COLO668 (cell line): Measurements from ENCODE around the gene ANAPC15.

ENCODE experiments used
- DNase-seq: peaks from one replicate; lab custom pipeline; 2025; ENCODE audit not compliant: unreplicated experiment; lab: John Stamatoyannopoulos, UW

Gene ANAPC15

GRCh38 chr11:72127923-72128322 is 15.4 kb upstream of the ANAPC15 start:
- DNase-seq: no peak

GRCh38 chr11:72125956-72126355 is 13.5 kb upstream of the ANAPC15 start:
- DNase-seq: no peak

- DNase-seq: no peak
Observed at GRCh38 chr11:72124046-72124445, 11.6 kb upstream of the ANAPC15 start.

DNA sequence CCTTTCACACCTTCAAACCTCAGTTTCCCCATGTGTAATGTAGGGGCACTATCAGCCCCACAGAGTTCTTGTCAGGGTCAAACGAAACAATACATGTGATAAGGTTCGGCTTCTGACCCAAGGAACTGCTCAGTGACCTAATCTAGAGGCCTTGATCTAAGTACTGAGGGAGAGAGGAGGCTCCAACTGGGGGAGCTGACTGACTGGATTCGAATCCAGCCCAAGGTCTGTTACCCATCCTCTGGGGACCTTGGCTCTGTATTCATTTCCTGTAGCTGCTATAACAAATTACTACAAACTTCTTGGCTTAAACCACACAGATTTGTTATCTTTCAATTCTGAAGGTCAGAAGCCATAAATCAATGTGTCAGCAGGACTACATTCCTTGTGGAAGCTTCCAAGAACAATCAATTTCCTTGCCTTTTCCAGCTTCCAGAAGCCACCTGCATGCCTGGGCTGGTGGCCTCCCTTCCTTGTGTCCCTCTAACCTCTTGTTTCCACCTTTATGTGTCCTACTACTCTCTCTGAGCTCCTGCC is 10.7 kb upstream of the ANAPC15 start:
- no peak for DNase-seq

DNA sequence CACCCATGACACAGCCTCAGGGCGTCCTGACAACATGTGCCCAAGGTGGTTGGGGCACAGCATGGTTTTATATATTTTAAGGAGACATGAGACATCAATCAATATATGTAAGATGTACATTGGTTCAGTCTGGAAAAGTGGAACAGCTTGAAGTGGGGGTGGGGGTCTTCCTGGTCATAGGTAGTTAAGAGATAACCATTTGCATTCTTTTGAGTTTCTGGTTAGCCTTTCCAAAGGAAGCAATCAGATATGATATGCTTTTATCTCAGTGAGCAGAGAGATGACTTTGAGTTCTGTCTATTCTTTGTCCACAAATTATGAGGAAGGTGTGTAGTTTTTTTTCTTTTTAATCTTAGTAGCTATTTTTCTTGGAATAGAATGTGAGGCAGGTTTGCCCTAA is 10.1 kb upstream of the ANAPC15 start:
- no peak for DNase-seq

DNA sequence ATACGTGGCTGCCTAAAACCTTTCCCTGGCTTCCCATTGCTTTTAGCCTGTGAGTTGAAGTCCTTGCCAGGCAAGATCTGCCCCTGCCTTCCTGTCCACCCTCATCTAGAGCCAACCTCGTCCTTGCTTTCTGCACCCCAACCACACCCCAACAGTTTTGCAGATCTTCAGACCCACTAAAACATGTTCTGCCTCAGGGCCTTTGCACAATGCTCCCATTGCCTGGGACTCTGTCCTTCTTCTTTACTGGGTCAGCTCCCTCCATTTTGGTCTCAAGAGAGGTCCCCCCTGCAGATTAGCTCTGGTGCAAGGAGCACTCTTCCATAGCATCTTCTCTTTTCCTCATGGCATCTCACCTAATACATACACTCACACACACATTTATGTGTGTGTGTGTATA is 8.4 kb upstream of the ANAPC15 start:
- no peak for DNase-seq

DNA sequence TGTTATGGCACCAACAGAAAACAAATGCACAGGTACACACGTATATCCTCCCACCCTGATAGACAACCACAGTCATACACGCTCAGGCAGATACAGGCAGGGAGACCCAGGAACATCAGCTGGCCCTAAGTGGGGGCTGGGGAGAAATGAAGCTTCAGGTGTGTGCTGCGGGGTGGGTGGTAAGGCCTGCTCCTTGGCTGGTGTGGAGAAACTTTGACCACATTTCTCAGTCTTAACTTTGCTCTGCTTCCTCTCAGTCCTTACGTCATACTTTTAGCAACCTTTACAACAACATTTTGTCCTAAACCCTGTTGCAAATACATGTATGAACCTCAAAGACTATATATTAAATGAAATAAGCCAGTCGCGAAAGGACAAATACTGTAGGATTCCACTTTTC is 6.7 kb upstream of the ANAPC15 start:
- no peak for DNase-seq

DNA sequence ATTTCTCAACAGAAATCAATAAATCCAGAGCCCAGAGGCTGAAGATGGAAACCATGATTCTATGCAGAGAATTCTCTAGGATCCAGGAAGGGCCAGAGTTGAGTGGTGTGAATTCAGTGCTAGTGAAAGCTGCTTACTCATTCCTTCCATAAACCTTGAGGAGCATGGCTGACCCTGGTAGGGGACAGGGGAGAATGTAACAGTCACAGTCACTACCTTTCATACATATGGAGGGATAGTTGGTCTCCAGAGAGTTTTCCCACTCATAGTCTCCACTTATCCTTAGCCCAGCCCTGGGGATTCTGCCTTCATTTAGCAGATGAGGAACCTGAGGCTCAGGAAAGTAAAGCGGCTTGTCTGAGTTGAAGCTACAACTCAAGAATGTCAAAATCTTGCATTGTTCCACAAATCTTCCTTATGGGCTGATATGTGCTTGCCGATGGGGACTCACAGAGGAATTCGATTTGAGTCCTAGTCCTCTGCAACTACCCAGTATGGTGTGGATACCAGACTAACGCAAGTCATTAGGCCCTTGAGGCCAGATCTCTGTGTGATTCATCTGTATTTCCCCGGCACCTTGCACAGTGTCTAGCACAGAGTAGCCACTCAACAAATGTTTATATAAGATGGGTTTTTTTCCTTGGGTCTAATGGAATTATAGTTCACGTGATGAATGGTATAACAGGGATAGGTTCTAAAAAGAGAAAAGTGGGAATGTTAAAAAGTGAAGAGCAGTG is 3.7 kb upstream of the ANAPC15 start:
- DNase-seq: no peak

DNA sequence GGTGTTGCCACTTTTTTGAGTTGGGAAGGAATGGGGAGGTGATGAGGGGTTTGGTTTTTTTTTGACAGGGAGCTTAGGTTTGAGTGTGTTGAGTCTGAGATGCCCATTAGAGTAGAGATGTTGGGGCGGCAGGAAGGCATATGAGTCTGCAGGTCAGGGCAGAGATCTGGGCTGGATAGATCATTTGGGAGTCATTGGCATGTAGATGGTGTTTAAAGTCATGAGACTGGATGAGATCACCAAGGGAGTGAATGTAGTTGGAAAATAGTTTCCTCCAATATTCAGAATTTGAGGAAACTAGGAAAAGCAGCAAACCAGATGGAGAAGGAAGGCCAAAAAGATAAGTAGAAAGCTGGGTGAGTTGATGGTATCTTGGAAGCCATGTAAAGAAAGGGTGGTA is 2.1 kb upstream of the ANAPC15 start:
- no peak for DNase-seq

GRCh38 chr11:72112978-72113808 is 698 bp upstream of the ANAPC15 start:
- no peak for DNase-seq

DNA sequence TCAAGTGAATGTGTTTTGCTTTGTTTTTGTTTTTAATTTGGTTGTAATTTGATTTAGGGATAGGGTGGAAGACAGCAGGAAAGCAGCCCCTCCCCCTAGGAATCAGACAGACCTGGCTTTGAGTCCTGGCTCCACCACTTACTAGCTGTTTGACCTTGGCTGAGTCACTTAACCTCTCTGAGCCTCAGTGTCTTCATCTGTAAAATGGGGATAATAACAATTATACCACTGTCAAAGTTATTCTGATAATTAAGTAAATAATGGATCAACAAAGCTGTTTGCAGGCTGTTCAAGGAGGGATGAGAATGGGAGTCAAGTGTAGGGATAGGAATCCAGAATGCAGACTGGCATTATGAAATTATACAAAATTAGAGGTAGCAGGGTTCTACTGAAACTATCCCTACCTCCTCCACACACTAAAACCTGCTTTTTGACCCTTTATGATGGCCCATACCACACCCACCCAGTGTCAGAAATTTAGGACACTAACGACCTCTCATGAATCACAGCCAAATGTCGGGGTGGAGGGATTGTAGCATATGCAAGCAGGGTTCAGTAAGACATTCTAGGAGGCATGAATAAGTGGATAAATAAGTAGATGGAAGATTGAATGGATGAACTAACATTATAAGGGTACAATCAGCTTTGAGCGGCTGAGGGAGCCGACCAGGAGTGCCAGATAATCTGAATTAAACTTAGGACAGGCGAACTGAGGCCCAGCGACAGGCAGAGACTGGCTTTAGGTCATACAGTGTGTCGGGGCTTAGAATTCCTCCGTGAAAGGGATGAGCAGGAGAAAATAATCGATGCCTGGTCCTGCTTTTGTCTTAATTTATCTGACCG is 974 bp downstream of the ANAPC15 start:
- no peak for DNase-seq

DNA sequence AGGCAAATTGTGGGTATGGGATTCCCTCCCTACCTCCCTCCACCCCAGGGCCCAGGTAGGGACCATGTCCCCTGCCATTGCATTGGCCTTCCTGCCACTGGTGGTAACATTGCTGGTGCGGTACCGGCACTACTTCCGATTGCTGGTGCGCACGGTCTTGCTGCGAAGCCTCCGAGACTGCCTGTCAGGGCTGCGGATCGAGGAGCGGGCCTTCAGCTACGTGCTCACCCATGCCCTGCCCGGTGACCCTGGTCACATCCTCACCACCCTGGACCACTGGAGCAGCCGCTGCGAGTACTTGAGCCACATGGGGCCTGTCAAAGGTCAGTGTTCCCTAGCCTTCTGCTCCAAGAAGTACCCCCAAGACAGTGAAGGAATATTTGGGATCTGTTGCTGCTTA is 6.6 kb downstream of the ANAPC15 start, which contains the start of gene TOMT:
TOMT (plus strand) TSS at position 37 of the 400 bp plus-strand sequence; CDS start at position 65, 28 bp downstream.
- DNase-seq: no peak

GRCh38 chr11:72103754-72104167 is 8.7 kb downstream of the ANAPC15 start:
- DNase-seq: no peak

DNA sequence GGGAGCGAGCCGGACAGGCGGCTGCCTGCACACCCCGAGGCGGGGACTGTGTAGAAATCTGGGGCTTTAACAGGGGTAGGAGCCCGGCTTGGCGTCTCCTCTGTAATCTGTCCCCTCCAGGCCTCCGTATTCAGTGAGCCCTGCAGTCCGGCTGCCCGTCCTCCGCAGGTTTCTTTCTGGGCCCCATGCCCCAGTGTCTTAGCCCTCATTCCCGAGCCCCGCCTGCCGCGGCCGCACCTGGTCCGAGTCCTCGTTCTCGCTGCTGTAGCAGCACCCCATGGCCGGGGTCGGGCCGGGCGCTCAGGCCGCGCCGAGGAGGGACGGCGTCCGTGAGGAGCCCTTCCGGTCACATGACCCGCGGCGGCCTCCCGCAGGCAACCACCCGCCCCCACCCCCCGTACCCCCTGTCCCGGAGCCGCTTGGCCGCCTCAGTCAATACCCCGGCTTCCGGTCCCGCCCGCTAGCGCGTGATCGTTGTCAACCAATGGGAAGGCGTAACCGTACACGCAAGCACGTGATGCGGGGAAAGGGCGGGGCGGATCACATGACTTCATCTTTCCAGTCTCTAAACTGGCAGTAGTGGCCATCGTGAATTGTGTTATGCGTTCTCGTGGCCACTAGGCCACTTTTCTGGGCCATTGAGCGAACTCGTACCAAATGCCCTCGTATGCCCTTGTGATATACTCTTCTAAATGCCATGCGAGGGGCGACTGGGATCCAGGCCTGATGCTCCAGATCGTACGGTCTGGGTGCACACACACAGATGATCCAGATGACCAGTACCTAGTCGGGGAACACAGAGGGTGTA is 9.3 kb downstream of the ANAPC15 start, which contains the start of gene LAMTOR1:
LAMTOR1 (minus strand) TSS at position 352 of the 808 bp plus-strand sequence; CDS start at position 279, 73 bp downstream.
- DNase-seq: peak; percentile 97

DNA sequence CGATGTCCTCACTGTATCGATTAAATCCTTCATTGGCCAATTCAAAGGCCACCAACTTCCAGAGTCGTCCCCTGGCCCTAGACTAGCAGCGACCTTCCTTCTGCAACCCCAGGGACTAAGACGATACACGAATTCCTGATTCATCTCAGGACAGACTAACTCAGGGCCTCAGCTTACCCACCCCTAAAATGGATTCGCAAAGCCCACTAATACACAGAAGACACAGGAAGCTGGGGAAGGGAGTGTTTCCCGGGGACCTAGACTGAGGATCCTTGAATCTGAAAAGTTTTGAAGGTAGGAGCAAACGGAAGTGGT is 9.9 kb downstream of the ANAPC15 start:
- DNase-seq: no peak

GRCh38 chr11:72102162-72102561 is 10.3 kb downstream of the ANAPC15 start:
- no peak for DNase-seq

DNA sequence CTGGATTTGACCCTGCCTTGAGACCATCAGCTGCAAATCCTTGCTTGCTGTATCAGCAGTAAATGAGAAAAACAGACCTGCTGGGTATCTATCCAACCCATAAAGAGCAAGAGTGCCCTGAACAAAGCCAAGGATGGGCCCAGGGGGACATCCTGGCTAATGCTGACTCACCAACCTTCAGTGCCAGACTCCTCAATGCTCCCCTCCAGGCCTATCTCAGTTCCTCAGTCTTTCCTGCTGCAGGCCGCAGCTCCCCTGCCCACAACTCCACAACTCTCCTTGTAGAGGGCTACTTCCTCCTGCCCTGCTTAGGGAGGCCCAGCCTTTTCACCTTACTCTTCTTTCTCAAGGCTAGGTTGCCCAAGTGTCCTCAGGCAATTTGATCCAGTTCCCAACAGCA is 12.0 kb downstream of the ANAPC15 start:
- no peak for DNase-seq

GRCh38 chr11:72100009-72100408 is 12.5 kb downstream of the ANAPC15 start:
- no peak for DNase-seq

DNA sequence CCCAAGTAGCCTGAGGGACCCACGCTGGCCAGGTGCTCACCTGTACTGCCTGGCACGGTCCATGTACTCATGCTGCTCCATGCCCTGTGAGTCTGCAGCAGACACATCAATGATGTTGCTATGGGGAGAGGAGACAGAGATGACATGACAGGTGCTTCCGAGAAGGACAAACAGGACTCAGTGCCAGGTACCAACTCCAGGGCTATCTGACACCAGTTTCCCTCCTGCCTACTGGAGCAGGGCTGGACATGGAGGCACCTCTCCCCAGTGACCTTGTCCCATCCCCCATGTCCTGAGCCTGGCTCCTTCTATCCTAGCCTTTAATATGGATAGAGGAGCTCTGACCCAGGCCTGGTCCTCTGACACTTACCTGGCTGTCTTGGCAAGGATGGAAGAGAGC is 13.8 kb downstream of the ANAPC15 start:
- no peak for DNase-seq

GRCh38 chr11:72091292-72091691 is 21.2 kb downstream of the ANAPC15 start:
- peak; percentile 21 for DNase-seq
